PFSK-1 (cell line): ENCODE results near the gene LINGO4.

Experiments
- FOXP2 ChIP-seq: optimal IDR thresholded peaks from 2 replicates; pipeline ENCODE3; 2011; ENCODE audit warnings: borderline replicate concordance, control low read depth, inconsistent platforms; ENCODE audit not compliant: insufficient read depth; ENCODE audit errors: extremely low read length, extremely low read depth
- POLR2AphosphoS5 ChIP-seq: IDR thresholded peaks from 2 replicates; pipeline ENCODE4 v1.6.1; 2012; ENCODE audit warnings: low read depth, mild to moderate bottlenecking, control low read depth, low read length, moderate library complexity
- REST ChIP-seq, 2 experiments: IDR thresholded peaks; 2 replicates each; pipeline versions ENCODE4 v1.6.1 to v1.8.0; 2011 to 2012; ENCODE audit warnings: low read depth in 2 of 2, low read length in 2 of 2, control low read depth in 1 of 2, inconsistent platforms in 1 of 2, mild to moderate bottlenecking in 1 of 2, moderate library complexity in 1 of 2; ENCODE audit not compliant: insufficient read depth in 1 of 2
- SIN3A ChIP-seq: IDR thresholded peaks from 2 replicates; pipeline ENCODE4 v1.6.1; 2012; ENCODE audit warnings: mild to moderate bottlenecking, low read length, moderate library complexity, borderline replicate concordance; ENCODE audit not compliant: insufficient read depth
- TAF1 ChIP-seq: IDR thresholded peaks from 2 replicates; pipeline ENCODE4 v1.6.1; 2012; ENCODE audit warnings: low read length, control low read depth, borderline replicate concordance; ENCODE audit not compliant: insufficient read depth

- TF ChIP-seq POLR2AphosphoS5 (no peak), TAF1 (no peak), SIN3A (no peak), REST (IDR thresholded peaks at IDR 0.05; ENCODE audit: insufficient read depth in 1 of 2, low read depth in 2 of 2, low read length in 2 of 2) (no peak), FOXP2 (no peak)
These were observed 30.4 kb upstream of the LINGO4 start for GRCh38 chr1:151835596-151835995.
